Measurements from ENCODE around the gene KLC3.

KLC3 gene

DNA sequence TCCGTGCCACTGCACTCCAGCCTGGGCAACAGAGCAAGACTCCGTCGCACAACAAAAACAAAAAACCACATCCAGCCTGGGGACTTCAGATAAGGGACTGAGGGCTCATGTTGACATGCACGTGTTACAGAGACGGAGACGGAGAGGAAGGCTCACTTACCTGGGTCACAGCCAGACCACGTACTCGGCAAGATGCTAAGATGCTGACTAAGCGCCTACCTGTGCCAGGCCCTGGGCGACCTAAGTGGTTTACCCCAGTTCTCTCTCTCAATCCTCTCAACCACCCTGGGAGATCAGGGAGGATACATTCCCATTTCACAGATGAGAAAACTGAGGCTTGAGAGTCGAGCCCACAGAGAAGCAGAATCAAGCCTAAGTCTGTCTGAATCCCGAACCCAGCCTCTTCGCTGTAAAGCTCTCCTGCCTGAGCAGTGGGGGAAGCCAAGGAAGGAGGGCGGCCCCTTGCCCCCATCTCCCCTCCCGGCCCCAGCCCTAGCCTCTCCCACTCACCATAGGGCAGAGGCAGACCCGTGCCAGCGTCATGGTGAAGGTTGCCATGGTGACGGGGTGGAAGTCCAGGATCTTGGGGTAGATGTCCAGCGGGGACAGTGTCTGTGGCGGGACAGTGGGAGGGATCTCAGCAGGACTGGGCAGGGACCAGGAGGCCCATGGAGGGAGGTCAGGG lies 16.4 kb downstream of the KLC3 start:
- H3K4me3 ChIP-seq (replicated peaks in 1 of 2; ENCODE audit: low read depth in 2 of 2, low read length in 2 of 2): no peak overlapping the region
- TF ChIP-seq, protein P1, sequence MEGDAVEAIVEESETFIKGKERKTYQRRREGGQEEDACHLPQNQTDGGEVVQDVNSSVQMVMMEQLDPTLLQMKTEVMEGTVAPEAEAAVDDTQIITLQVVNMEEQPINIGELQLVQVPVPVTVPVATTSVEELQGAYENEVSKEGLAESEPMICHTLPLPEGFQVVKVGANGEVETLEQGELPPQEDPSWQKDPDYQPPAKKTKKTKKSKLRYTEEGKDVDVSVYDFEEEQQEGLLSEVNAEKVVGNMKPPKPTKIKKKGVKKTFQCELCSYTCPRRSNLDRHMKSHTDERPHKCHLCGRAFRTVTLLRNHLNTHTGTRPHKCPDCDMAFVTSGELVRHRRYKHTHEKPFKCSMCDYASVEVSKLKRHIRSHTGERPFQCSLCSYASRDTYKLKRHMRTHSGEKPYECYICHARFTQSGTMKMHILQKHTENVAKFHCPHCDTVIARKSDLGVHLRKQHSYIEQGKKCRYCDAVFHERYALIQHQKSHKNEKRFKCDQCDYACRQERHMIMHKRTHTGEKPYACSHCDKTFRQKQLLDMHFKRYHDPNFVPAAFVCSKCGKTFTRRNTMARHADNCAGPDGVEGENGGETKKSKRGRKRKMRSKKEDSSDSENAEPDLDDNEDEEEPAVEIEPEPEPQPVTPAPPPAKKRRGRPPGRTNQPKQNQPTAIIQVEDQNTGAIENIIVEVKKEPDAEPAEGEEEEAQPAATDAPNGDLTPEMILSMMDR (IDR thresholded peaks at IDR 0.05; ENCODE audit: low read depth, low read length): no peak
- DNase-seq (ENCODE audit: low read depth in 2 of 2): no peak

DNA sequence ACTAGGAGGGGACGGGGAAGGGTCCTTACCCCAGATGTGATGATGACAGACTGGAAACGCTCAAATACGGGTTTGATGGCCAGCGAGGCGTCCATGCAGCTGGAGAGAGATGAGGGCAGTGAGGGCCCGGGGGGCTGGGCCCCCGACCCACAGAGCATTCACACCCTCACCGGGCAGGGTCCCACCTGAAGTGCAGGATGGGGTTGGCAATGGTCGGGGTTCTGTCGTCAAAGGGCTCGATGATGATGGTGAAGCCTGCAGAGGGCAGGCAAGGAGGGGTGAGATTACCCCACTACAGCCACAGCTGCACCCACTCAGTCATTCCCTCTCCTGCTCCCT lies 16.9 kb downstream of the KLC3 start:
- TF ChIP-seq, protein P1 (IDR thresholded peaks at IDR 0.05; ENCODE audit: low read depth, low read length): no peak
- no peak for DNase-seq (ENCODE audit: low read depth in 2 of 2)
- H3K4me3 ChIP-seq (replicated peaks in 1 of 2; ENCODE audit: low read depth in 2 of 2, low read length in 2 of 2): no peak overlapping the region

DNA sequence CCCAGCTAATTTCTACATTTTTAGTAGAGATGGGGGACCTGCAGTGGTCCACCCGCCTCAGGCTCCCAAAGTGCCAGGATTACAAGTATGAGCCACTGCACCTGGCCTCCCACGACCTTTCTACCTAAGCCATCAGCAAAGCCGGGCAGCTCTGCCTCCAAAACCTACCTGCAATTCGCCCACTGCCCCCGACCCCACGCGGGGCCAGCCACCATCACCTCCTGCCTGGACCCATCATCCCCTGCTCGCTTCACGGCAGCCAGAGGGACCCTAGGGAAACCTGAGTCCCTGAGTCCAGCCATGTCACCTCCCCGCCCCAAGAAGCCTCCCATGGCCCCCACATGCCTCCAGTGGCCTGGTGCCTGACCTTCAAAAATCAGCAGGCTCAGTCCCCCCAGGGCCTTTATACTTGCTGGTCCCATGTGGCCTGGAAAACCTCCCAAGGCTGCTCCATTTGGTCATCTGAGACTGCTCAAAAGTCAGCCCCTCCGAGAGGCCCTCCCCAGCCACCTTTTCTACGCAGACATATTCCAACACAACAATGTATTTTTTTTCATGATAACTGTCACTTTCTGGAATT lies 17.8 kb downstream of the KLC3 start:
- no peak for DNase-seq (ENCODE audit: low read depth in 2 of 2)
- TF ChIP-seq, protein P1 (IDR thresholded peaks at IDR 0.05; ENCODE audit: low read depth, low read length): no peak
- H3K4me3 ChIP-seq (replicated peaks in 1 of 2; ENCODE audit: low read depth in 2 of 2, low read length in 2 of 2): no peak overlapping the region

DNA sequence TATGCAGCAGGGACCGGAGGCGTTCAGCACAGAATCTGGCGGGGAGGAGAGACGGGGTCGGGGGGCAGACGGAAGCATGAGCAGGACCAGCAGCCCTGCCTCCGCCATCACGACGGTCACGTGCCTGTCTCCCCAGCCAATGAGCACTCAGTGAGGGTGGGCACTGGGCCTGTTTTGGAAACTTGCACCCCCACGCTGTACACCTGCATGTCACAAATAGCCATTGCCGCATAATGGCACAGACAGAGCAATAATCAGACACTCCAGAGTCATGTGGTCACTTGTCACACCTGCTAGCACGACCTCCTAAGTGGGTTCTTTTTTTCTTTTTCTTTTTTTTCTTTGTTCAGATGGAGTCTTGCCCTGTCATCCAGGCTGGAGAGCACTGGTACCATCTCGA lies 21.1 kb downstream of the KLC3 start:
- DNase-seq (ENCODE audit: low read depth in 2 of 2): no peak
- H3K4me3 ChIP-seq (replicated peaks in 1 of 2; ENCODE audit: low read depth in 2 of 2, low read length in 2 of 2): no peak overlapping the region
- TF ChIP-seq, protein P1 (IDR thresholded peaks at IDR 0.05; ENCODE audit: low read depth, low read length): no peak

DNA sequence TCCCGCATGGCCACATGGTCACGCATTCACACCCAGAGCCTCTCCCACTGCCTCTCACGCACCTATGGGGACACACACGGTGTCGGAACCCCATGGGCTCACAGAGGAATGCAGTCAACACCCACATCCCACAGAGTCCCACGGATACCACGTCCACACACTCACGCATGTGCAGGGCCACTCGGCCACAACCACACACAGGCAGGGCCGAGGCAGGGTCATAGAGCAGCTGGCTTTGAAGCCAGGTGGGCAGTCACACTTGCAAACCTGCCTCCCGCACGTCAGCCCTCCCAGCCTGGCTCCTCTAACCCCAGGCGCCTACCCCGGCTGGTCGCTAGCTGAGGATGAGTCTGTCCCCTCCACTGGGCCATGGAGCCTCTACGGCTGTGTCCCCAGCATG lies 21.7 kb downstream of the KLC3 start:
- TF ChIP-seq, protein P1 (IDR thresholded peaks at IDR 0.05; ENCODE audit: low read depth, low read length): no peak
- no peak for DNase-seq (ENCODE audit: low read depth in 2 of 2)
- no peak overlapping the region for H3K4me3 ChIP-seq (replicated peaks in 1 of 2; ENCODE audit: low read depth in 2 of 2, low read length in 2 of 2)

DNA sequence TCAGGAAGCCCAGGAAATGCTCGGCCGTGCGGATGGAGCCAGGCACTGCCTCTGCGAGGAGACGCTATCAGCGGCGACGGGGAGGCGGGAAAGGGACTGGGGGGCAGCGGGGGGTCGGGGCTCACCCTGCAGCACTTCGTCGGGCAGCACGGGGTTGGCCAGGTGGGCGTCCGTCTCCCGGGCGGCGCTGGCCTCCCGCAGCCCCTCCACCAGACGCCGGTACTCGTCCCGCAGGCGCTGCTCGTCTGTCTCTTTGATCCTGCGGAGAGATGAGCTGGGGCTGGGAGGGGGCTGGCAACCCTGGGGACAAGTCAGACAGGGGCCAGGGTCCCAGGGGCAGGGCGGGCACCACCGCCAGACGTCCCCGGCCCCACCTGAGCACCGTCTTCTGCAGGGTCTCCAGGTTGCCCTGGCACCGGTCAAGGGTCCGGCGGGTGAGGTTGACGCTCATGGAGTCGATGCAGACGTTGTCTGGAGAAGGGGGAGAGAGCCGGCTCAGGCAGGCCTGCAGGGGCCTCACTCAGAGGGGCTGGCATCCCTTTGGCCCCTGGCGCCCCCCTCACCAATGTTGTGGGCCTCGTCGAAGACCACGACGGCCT lies 23.4 kb downstream of the KLC3 start:
- TF ChIP-seq, protein P1 (IDR thresholded peaks at IDR 0.05; ENCODE audit: low read depth, low read length): no peak
- DNase-seq (ENCODE audit: low read depth in 2 of 2): no peak

More for the DNA sequence above, 23.4 kb downstream of the KLC3 start:
- no peak overlapping the region for H3K4me3 ChIP-seq (replicated peaks in 1 of 2; ENCODE audit: low read depth in 2 of 2, low read length in 2 of 2)

All from cardiac fibroblast (primary cell).